Caco-2 (cell line): Measurements from ENCODE around the gene CYTIP. TPM values are rescaled to one million over a fixed set of nuclear protein-coding genes. Genes with fewer than 3 reads are reported as not detected.

Source experiments
- BruUV-seq: library from RNA; stranded (reverse); fragments of 400-500 nt; replicated peaks from 2 replicates; lab custom pipeline; 2021; lab: Mats Ljungman, UMichigan
- CTCF ChIA-PET: fragments of 300-600 bp; sonication (Branson Sonifier 250); formaldehyde crosslinking; loops from one replicate; lab custom pipeline; 2022; ENCODE audit warnings: antibody characterized with exemption; lab: Charles Lee
- POLR2A ChIA-PET: fragments of 300-600 bp; sonication (Branson Sonifier 250); formaldehyde crosslinking; loops from one replicate; lab custom pipeline; 2022; ENCODE audit warnings: antibody characterized with exemption; lab: Charles Lee
- DNase-seq, 2 experiments: peaks; one replicate each; pipeline versions ENCODE4 v3.0.0 to v3.0.0-alpha.2; 2020 to 2022
- H3K27me3 ChIP-seq: replicated peaks from 2 replicates; pipeline ENCODE4 v1.6.0; 2011; ENCODE audit warnings: low read length; ENCODE audit not compliant: control insufficient read depth, insufficient read depth
- H3K36me3 ChIP-seq: 2 replicates; pipeline ENCODE4 v1.5.1; 2011; ENCODE audit warnings: low read length; ENCODE audit not compliant: control insufficient read depth, insufficient read depth
- H3K4me1 ChIP-seq: fragments of 250-450 bp; sonication (Bioruptor Pico); 2 replicates; pipeline ENCODE4 v1.5.1; 2020; ENCODE audit warnings: mild to moderate bottlenecking
- H3K4me3 ChIP-seq: 2 replicates; pipeline ENCODE4 v1.5.1; 2011; ENCODE audit warnings: low read depth, mild to moderate bottlenecking, control low read depth, low read length
- H3K9me3 ChIP-seq: fragments of 250-450 bp; sonication (Bioruptor Pico); 2 replicates; pipeline ENCODE4 v1.5.1; 2020; ENCODE audit warnings: mild to moderate bottlenecking, moderate library complexity
- H3K27ac Mint-ChIP-seq: one replicate; pipeline ENCODE4 v1.8.0; 2022; ENCODE audit warnings: mixed read lengths; ENCODE audit not compliant: unreplicated experiment
- H3K27me3 Mint-ChIP-seq: one replicate; pipeline ENCODE4 v1.8.0; 2022; ENCODE audit warnings: mixed read lengths; ENCODE audit not compliant: insufficient read depth, unreplicated experiment
- H3K36me3 Mint-ChIP-seq: one replicate; pipeline ENCODE4 v1.8.0; 2022; ENCODE audit warnings: mild to moderate bottlenecking, mixed read lengths; ENCODE audit not compliant: insufficient read depth, unreplicated experiment
- H3K4me1 Mint-ChIP-seq: one replicate; pipeline ENCODE4 v1.8.0; 2022; ENCODE audit warnings: low read depth, mixed read lengths; ENCODE audit not compliant: unreplicated experiment
- H3K4me3 Mint-ChIP-seq: one replicate; pipeline ENCODE4 v1.8.0; 2022; ENCODE audit warnings: mild to moderate bottlenecking, moderate library complexity, mixed read lengths; ENCODE audit not compliant: unreplicated experiment
- H3K9me3 Mint-ChIP-seq: one replicate; pipeline ENCODE4 v1.8.0; 2022; ENCODE audit warnings: mixed read lengths; ENCODE audit not compliant: unreplicated experiment
- CTCF ChIP-seq, 2 experiments: fragments of 200-600 bp in 1 of 2; IDR thresholded peaks; 1 replicate in 1 of 2; 2 replicates in 1 of 2; pipeline versions ENCODE4 v1.5.1 to v1.8.0; 2011 to 2022; ENCODE audit warnings: antibody characterized with exemption in 1 of 2, control low read depth in 1 of 2, inconsistent platforms in 1 of 2, low read depth in 1 of 2, low read length in 1 of 2, mild to moderate bottlenecking in 1 of 2, moderate library complexity in 1 of 2; ENCODE audit not compliant: insufficient read depth in 1 of 2, severe bottlenecking in 1 of 2, unreplicated experiment in 1 of 2
- intact Hi-C: fragments of 100-400 bp; cut with micrococcal nuclease; formaldehyde crosslinking; loops from one replicate; pipeline ENCODE4 v1.10.0; 2022; ENCODE audit not compliant: unreplicated experiment
- total RNA-seq: library from RNA; stranded (reverse); gene quantifications from 2 replicates; pipeline ENCODE4 v1.2.3, GENCODE V29; 2022

The CYTIP gene
- total RNA-seq, 1 experiment from 2014 or later: 1.1 TPM

GRCh38 chr2:157433394-157433793, 10.5 kb downstream of the CYTIP start:
- DNase-seq: no peak
- Histone ChIP-seq H3K36me3 (no peaks in the 10 kb centered on the region), H3K4me1 (peaks cover 21% of the 10 kb centered on the region), H3K4me3 (no peak overlapping the region), H3K27me3 (no peaks in the 10 kb centered on the region), H3K9me3 (no peaks in the 10 kb centered on the region)
- no peak for TF ChIP-seq CTCF (IDR thresholded peaks at IDR 0.05; ENCODE audit: insufficient read depth in 1 of 2, low read depth in 1 of 2, low read length in 1 of 2, severe bottlenecking in 1 of 2, unreplicated experiment in 1 of 2)
- Mint-ChIP-seq H3K27me3 (no peaks in the 10 kb centered on the region), H3K36me3 (no peaks in the 10 kb centered on the region), H3K9me3 (no peaks in the 10 kb centered on the region), H3K4me1 (peaks cover 16% of the 10 kb centered on the region), H3K27ac (no peak overlapping the region), H3K4me3 (no peak overlapping the region)
- ChIA-PET POLR2A (no interaction called here), CTCF (no interaction called here)
- intact Hi-C loops: no loop called here
- no TSS peak for BruUV-seq

- peak overlapping the region; percentile 3 for H3K27ac Mint-ChIP-seq
- no peak for TF ChIP-seq CTCF (IDR thresholded peaks at IDR 0.05; ENCODE audit: insufficient read depth in 1 of 2, low read depth in 1 of 2, low read length in 1 of 2, severe bottlenecking in 1 of 2, unreplicated experiment in 1 of 2)
- BruUV-seq: no TSS peak
- H3K27me3 ChIP-seq: no peaks in the 10 kb centered on the region
- ChIA-PET POLR2A (no interaction called here), CTCF (interaction anchor here (0.6 kb wide), 1 partner anchor 394 kb away, joined by 3 read pairs; no protein-coding TSS in a partner anchor)
- H3K4me1 ChIP-seq: peaks cover 21% of the 10 kb centered on the region
- no peaks in the 10 kb centered on the region for H3K36me3 ChIP-seq
- H3K9me3 ChIP-seq: no peaks in the 10 kb centered on the region
- peaks cover 16% of the 10 kb centered on the region for H3K4me1 Mint-ChIP-seq
- H3K4me3 Mint-ChIP-seq: no peak overlapping the region
- no peak for DNase-seq
- no peaks in the 10 kb centered on the region for H3K27me3 Mint-ChIP-seq
- intact Hi-C loops: no loop called here
- no peaks in the 10 kb centered on the region for H3K36me3 Mint-ChIP-seq
- H3K9me3 Mint-ChIP-seq: no peaks in the 10 kb centered on the region
- no peak overlapping the region for H3K4me3 ChIP-seq
Observed at GRCh38 chr2:157432475-157433106, 11.3 kb downstream of the CYTIP start.

- no peaks in the 10 kb centered on the region for H3K36me3 Mint-ChIP-seq
- no TSS peak for BruUV-seq
- H3K27me3 Mint-ChIP-seq: no peaks in the 10 kb centered on the region
- H3K9me3 Mint-ChIP-seq: no peaks in the 10 kb centered on the region
- intact Hi-C loops: no loop called here
- H3K4me1 Mint-ChIP-seq: peaks cover 16% of the 10 kb centered on the region
- ChIA-PET POLR2A (no interaction called here), CTCF (no interaction called here)
- H3K4me3 ChIP-seq: no peak overlapping the region
- no peaks in the 10 kb centered on the region for H3K27me3 ChIP-seq
- no peak overlapping the region for H3K4me3 Mint-ChIP-seq
- DNase-seq: no peak
- peaks cover 3% of the 10 kb centered on the region for H3K9me3 ChIP-seq
- H3K36me3 ChIP-seq: no peaks in the 10 kb centered on the region
- H3K27ac Mint-ChIP-seq: no peak overlapping the region
- no peak for TF ChIP-seq CTCF (IDR thresholded peaks at IDR 0.05; ENCODE audit: insufficient read depth in 1 of 2, low read depth in 1 of 2, low read length in 1 of 2, severe bottlenecking in 1 of 2, unreplicated experiment in 1 of 2)
- peaks cover 21% of the 10 kb centered on the region for H3K4me1 ChIP-seq
Observed at GRCh38 chr2:157431176-157431575, 12.7 kb downstream of the CYTIP start.
